SHP77 (cell line): ENCODE data around the gene FXYD1.

ENCODE experiments used
- DNase-seq, 2 experiments: peaks; one replicate each; lab custom pipeline; 2025; lab: John Stamatoyannopoulos, UW

Gene FXYD1

DNA sequence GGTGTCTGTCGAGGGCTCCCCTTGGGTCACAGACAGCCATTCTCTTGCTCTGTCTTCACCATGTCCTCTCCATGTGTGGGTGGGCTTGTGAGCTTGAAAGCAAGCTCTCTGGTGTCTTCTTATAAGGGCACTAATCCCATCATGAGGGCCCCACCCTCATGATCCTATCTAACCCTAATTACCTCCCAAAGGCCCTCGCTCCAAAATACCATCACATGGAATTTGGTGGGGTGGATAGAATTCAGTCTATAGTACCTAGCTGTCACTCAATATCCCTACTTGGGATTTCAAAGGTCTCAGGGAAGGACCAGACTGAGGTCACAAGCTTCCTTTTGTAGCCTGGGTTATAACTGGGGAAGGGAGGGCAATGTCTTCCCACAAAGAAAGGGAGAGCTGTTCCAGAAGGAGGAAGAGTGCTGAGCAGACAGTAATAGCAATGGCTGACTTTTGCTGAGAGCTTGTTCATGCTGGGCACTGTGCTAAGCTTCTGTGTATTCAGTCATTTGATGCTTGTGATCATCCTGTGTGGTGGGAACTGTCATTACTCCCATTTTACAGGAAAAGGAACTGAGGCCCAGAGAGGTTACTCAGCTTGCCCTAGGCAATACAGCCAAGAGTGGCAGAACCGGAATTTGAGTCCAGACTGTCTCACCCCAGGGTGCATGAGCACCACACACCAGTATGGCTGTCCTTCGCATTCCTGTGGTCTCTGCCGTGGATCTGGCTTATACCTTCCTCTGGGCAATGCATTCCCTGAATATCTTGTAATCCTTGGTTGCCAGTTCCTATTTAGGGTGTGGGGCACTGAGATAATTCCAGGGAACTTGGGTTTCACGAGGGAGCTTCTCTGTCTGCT, 24.1 kb downstream of the FXYD1 start:
- no peak for DNase-seq

DNA sequence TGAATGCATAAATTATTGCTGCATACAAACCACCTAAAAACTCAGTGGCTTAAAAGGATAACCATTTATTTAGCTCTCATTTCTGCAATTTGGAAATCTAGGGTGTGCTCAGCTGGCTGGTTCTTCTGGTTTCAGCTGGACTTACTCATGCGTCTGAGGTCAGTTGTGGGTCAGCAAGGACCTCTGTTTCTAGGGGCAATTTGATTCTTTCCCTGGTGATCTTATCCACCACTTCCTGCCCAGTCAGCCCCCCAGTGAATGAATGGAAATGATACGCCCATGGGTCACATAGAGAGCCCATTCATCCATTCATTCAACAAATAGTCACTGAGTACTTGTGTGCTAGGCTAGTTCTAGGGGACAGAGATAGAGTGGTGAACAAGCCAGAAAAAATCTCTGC, 25.8 kb downstream of the FXYD1 start:
- DNase-seq: no peak

DNA sequence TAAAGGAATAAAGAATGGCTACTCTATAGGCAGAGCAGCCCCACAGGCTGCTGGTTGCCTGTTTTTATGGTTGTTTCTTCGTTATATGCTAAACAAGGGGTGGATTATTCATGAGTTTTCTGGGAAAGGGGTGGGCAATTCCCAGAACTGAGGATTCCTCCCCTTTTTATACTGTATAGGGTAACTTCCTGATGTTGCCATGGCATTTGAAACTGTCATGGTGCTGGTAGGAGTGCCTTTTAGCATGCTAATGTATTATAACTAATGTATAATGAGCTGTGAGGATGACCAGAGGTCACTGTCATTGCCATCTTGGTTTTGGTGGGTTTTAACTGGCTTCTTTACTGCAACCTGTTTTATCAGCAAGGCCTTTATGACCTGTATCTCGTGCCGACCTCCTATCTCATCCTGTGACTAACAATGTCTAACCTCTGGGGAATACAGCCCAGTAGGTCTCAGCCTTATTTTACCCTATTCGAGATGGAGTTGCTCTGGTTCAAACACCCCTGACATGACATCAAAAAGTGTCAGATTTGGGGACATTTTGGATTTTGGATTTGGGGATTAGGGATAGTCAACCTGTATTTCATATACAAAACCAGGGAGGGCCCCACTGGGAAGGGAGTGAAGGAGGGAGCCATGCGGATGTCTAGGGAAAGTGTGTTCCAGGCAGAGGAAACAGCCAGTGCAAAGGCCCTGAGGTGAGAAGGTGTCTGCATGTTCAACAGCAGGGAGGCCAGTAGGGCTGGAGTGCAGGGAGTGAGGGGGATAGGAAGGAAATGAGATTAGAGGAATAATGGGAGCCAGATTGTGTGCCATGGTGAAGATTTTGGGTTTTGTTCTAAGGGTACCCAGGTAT, 26.8 kb downstream of the FXYD1 start:
- no peak for DNase-seq

DNA sequence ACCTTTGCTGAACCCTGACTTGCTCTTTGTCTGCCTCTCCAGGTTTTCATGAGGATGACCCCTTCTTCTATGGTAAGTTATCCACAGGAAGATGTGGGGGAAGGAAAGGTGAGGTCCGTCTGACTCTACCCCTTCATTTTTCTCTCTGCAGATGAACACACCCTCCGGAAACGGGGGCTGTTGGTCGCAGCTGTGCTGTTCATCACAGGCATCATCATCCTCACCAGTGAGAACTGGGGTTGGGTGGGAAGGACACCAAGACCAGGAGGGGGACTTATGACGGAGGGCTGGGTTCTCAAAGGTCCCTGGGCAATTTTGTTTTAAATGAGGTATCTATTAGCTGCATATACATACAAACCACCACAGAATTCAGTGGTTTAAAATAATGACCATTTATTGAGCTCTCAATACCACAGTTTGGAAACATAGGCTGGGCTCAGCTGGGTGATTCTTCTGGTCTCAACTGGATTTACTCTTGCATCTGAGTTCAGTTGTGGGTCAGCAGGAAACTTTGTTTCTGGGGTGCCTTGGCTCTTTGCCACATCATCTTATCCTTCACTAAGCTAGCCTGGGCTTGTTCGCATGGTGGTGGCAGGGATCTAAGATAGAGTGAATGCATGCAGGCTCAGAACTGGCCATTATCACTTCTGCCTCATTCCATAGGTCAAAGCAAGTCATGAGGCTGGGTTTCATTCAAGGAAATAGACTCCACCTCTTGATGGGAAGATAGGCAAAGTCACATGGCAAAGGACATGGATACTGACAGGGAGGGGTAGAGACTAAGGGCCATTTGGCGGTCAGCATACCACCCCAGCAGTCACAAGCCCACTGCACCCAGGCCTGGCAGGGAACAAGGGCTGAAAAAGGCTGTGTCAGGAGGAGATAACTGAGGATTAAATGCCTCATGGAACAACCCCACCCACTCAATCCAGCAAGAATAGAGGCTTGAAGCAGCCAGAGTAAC, 27.8 kb downstream of the FXYD1 start:
- DNase-seq: no peak

DNA sequence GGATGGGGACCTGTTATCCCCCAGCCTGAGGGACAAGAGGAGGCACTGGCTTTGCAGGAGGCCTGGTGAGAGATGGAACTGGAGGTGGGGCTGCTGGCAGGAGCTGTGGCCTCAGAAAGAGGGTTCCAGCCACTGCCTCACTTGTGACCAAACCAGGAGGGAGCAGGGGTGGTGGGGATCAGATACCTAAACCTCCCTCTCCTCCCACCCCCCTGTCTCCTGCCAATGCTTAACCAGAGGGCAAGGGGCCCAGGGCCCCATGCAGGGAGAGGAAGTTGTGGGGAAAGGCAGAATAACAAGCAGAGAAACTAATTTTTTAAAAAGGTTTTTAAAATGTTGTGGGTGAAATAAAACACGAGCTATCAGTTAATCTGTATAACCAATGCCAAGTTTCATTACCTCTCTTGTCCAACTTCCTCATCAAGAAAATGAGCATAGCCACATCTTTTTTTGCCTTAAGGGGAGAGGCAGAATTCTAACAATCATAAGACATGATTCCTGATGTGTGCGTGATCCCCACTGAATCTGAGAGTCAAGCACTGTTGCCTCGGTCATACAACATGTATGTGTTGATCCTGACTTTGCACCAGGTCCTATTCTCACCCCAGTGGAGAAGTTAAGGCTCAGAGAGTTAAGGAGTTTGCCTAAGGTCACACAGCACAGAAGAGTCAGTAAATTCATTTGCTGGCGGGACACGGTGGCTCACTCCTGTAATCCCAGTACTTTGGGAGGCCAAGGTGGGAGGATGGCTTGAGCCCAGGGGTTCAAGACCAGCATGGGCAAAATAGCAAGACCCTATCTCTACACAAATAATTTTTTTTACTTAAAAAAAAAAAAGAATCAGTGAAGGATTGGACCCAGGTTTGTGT, 28.9 kb downstream of the FXYD1 start:
- no peak for DNase-seq

DNA sequence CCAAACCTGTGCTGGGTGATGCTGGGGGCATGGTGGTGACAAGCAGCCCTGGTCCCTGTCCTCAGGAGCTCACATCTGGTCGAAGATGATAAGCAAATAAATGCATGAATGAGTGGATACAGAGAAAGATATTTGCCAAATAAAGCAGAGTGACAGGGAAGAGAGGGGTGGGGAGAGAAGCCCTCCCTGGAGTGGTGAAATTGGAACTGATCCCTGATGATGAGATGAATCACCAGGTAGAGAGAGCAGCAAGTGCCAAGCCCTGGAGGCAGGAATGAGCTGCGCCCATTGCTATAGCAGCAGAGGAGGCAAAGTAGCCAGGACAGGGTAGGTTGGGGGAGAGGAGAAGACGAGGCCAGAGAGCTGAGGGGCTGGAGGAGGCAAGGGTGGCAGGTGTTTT, 29.6 kb downstream of the FXYD1 start:
- DNase-seq: no peak

DNA sequence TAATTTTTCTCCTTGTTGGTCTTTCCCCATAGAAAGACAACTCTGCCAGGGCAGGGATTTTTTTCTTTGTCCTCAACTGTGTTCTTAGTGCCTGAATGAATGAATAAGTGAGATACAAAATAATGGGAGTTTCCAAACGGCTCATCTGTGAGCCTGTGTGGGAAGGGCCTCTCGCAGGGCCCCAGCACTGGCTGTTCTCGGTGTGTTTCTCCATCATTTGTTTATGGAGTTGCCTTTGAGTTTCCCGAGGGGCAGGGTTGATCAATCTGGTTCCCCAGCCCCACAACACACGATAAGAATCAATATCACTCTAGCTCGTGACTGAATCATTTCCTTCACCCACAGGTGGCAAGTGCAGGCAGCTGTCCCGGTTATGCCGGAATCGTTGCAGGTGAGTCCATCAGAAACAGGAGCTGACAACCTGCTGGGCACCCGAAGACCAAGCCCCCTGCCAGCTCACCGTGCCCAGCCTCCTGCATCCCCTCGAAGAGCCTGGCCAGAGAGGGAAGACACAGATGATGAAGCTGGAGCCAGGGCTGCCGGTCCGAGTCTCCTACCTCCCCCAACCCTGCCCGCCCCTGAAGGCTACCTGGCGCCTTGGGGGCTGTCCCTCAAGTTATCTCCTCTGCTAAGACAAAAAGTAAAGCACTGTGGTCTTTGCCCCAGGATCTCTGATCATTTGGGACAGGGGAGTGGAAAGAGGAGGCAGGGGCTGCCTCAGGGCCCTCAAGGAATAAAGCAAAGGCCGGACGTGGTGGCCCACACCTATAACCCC, 30.8 kb downstream of the FXYD1 start:
- no peak for DNase-seq

DNA sequence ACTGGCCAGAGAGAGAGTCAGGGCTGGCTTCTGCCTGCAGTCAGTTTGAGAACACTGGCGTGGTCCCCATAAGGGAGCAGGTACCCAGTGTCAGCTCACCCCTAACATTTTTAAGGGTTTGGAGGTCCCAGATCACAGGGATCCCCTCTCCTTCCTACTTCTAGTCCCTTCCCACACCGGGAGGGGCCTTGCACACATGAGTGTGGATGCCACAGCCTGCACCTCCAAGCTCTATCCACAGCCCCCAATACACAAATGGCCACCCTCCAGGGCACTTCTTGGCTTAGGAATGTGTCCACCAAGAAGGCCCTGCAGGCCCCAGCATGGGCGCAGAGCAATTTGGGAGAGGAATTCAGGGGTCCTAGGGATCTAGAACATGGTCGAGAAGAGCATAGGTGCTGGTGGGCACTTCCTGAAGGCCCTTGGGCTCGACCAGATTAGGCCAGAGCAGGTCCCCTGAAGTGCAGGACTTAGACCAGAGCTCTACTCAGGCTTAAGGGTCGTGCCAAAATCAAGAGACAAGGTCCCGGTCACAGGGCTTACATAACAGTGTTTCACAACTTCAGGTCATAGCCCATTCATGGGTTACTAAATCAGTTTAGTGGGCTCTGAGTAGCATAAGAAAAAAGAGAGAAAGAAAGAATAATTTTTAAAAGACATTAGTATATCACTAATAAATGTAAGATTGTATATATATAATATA, 31.9 kb downstream of the FXYD1 start:
- DNase-seq: no peak

DNA sequence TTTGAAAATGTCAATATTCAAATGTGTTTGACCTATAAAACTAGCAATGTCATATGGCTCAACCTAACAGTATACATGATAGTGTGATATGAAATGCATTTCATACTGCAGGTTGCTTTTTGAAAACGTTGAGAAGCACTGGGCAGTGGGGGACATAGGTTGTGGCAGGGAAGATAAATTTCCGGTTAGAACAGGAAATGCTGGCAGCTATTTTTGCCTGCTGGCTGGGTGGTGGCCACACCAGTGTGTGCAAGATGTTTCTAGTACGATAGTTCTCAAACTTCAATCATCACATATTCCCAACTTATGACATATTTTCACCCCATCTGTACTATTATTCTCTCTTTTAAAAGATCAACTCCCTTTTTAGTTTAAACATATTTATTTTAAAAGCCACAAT, 33.1 kb downstream of the FXYD1 start:
- DNase-seq: no peak

DNA sequence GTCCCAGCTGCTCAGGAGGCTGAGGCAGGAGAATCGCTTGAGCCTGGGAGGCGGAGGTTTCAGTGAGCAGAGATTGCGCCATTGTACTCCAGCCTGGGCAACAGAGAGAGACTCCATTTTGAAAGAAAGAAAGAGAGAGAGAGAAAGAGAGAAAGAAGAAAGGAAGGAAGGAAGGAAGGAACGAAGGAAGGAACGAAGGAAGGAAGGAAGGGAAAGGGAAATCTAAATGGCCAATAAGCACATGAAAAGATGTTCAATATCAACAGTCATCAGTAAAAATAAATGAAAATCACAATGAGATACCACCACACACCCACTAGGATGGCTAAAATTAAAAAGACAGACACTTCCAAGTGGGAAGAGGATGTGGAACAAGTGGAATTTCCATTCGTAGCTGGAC, 35.6 kb downstream of the FXYD1 start:
- no peak for DNase-seq

DNA sequence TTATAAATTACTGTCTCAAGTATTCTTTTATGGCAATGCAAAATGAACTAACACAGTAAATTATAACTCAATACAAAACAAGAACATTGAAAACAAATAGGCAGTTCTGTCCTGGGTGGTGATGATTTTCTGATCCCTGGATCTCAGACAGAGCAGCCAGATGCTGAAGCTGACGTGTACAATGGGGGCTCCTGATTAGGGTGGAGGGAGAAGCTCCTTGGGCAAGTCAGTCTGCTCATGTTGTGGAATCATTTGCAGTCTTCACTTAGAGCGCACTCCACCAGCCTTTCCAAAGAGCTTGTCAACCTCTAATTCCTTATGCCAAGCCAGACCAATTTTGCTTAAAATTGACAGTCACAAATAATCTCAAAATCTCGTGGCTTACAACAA, 37.6 kb downstream of the FXYD1 start:
- no peak for DNase-seq

DNA sequence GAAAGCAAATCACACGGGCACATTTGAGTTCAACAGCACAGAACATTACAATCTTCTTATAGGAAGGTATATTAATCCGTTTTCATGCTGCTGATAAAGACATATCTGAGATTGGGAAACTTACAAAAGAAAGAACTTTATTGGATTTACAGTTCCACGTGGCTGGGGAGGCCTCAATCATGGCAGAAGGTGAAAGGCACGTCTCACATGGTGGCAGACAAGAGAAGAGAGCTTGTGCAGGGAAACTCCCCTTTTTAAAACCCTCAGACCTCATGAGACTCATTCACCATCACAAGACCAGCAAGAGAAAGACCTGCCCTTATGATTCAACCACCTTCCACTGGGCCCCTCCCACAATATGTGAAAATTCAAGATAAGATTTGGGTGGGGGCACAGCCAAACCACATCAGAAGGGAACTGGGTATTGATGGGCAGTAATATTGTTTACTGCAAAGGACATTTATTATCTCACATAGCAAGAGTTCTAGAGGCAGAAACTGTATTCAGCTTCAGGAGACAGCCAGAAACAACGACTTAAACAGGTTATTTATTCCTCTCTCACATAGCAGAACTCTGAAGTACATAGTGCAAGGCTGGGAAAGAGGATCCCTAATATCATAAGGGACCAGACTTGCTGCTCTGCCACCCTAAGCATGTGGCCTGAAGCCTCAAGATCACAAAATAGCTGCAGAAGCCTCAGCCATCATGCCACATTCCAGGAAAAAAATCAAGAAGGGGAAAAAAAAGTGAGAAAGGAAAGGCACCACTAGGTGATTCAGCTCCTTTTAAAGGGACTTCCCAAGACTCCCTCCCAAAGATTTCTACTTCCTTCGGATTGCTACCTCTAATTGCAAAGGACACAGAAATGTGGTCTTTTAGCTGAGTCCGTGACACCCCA, 39.0 kb downstream of the FXYD1 start:
- DNase-seq: no peak

DNA sequence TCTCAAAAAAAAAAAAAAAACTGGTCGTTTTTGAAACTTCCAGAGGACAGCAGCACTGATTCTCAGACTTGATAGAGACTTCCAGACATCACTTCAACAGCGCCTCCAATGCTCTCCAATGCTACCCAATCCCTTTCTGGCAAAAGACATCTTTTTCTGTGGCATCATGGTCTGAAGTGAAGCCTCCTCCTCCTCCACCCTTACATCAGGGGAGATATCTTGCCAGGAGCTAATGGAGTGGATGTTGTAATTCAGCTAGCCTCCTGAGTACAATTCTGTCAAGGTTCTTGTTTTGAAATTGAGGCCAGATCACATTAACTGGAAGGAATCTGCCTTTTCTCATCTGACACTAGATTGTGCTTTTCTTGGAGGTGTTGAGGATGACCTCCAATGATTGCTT, 40.1 kb downstream of the FXYD1 start:
- DNase-seq: no peak

DNA sequence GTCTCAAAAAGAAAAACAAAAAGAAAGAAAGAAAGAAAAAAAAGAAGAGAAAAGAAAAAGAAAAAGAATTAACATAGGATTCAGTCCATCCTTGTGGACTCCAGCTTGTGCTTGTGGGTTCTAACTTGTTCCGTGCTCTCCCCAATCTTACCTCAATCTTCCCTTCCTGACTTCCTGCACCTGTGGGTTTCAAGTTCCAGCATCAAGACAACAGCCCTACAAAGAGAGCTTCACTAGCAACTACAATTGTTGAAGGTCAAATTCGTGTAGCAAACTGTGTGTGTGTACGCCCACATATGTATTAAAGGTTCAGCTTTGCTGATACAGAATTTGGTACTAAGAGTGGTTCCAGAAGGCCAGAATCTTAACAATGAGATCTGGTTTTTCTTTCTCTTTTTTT, 41.2 kb downstream of the FXYD1 start:
- no peak for DNase-seq

DNA sequence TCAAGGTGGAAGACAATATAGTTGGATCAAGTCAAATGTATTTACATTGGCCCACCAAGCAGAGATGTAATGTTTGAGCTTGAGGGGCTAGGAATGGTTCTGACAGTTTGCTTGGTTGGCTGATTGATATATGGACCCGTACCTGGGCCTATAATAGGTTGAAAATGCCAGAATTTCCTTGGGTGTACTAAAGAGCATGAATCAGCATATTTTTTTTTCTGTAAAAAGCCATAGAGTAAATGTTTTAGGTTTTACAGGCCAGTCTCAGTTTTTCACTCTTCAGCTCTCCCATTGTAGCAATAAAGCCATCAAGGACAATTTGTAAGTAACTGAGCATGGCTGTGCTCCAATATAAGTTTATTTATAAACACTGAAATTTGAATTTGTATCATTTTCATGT, 42.8 kb downstream of the FXYD1 start:
- no peak for DNase-seq

DNA sequence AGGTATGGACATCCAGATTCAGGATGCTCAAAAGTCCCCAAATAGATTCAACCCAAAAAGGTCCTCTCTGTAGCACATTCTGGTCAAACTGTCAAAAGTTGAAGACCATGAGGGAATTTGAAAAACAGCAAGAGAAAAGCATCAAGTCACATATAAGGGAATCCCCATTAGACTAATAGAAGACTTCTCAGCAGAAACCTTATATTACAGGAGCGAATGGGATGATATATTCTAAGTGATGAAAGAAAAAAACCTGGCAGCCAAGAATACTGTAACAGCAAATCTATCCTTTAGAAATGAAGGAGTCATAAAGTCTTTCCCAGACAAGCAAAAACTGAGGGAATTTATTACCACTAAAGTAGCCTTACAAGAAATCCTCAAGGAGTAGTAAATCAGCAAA, 45.6 kb downstream of the FXYD1 start:
- DNase-seq: no peak

DNA sequence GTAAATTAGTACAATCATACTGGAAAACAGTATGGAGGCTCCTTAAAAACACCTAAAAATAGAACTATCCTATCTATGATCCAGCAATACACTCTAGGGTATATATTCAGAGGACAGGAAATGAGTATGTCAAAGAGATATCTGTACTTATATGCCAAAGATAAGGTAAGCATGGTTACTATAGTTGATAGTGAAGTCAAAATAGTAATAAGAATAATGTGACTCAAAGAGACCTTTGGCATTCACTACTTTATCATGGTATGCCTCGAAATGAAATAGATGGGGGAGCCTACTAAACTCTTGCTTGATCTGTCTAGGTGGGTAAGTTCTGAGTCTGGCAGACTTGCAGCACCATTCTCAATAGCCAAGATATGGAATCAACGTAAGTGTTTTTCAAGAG, 46.3 kb downstream of the FXYD1 start:
- DNase-seq: no peak
